ENCODE measurements around the gene SNRPD3. TPM values are rescaled to one million over a fixed set of nuclear protein-coding genes. Genes with fewer than 3 reads are reported as not detected.

SNRPD3 gene
- total RNA-seq, 1 experiment from 2014 or later = 144 TPM

DNA sequence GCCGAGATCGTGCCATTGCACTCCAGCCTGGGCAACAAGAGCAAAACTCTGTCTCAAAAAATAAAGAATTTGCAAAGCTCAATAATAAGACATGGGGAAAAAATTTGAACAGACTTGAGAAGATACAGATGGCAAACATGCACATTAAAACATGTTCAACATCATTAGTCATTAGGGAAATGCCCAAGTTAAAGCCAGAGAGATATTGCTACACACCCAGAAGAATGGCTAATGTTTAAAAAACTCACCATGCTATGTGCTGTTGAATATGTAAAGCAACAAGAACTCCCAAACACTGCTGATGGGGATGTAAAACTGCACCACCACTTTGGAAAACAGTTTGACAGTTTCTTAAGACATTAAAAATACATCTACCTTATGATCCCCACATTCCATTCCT is 24.5 kb downstream of the SNRPD3 start:
- no peak for DNase-seq (ENCODE audit: low read depth, low spot score)
- H3K9me2 ChIP-seq (ENCODE audit: insufficient read depth) = no peaks in the 10 kb centered on the region
- no TSS peak for BruUV-seq (replicated peaks)
- no peak overlapping the region for H3K4me2 ChIP-seq (ENCODE audit: low read length)
- peaks cover 4 to 7% of the 10 kb centered on the region in 2 experiments; a peak in 2 of 4 replicates for H3K36me3 ChIP-seq (ENCODE audit: control insufficient read depth in 1 of 2, insufficient read depth in 2 of 2, low read length in 2 of 2)
- ChIA-PET RAD21 (ENCODE audit: low non-redundant PET in 1 of 2, low total read pairs in 2 of 2, uncharacterized antibody in 2 of 2, unreplicated experiment in 2 of 2) (no interaction called here), POLR2A (no interaction called here), CTCF (no interaction called here)
- TF ChIP-seq YY1 (IDR thresholded peaks at IDR 0.05; ENCODE audit: extremely low read depth, insufficient replicate concordance, low read depth, low read length) (no peak), CEBPB (IDR thresholded peaks at IDR 0.05; ENCODE audit: low read depth) (no peak), RAD21 (IDR thresholded peaks at IDR 0.05; ENCODE audit: low read depth) (no peak), JUND (IDR thresholded peaks at IDR 0.05) (no peak), SRF (IDR thresholded peaks at IDR 0.05; ENCODE audit: low read depth) (no peak), CBX3 (IDR thresholded peaks at IDR 0.05; ENCODE audit: low read depth) (no peak), ELF1 (IDR thresholded peaks at IDR 0.05; ENCODE audit: borderline replicate concordance, low read depth) (no peak), SP1 (IDR thresholded peaks at IDR 0.05; ENCODE audit: low read depth) (no peak), SIN3A (IDR thresholded peaks at IDR 0.05; ENCODE audit: low read depth) (no peak), EGR1 (IDR thresholded peaks at IDR 0.05; ENCODE audit: low read depth) (no peak), ZNF274 (IDR thresholded peaks at IDR 0.05; ENCODE audit: low read depth, low read length) (no peak), TCF7L2 (IDR thresholded peaks at IDR 0.05; ENCODE audit: borderline replicate concordance, extremely low read depth, insufficient read depth, insufficient read length) (no peak), FOSL1 (IDR thresholded peaks at IDR 0.05; ENCODE audit: low read depth) (no peak), EZH2phosphoT487 (IDR thresholded peaks at IDR 0.05; ENCODE audit: borderline replicate concordance) (no peak)
- TF ChIP-seq, protein P1, sequence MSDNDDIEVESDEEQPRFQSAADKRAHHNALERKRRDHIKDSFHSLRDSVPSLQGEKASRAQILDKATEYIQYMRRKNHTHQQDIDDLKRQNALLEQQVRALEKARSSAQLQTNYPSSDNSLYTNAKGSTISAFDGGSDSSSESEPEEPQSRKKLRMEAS (IDR thresholded peaks at IDR 0.05) = no peak
- TF ChIP-seq, protein P2, sequence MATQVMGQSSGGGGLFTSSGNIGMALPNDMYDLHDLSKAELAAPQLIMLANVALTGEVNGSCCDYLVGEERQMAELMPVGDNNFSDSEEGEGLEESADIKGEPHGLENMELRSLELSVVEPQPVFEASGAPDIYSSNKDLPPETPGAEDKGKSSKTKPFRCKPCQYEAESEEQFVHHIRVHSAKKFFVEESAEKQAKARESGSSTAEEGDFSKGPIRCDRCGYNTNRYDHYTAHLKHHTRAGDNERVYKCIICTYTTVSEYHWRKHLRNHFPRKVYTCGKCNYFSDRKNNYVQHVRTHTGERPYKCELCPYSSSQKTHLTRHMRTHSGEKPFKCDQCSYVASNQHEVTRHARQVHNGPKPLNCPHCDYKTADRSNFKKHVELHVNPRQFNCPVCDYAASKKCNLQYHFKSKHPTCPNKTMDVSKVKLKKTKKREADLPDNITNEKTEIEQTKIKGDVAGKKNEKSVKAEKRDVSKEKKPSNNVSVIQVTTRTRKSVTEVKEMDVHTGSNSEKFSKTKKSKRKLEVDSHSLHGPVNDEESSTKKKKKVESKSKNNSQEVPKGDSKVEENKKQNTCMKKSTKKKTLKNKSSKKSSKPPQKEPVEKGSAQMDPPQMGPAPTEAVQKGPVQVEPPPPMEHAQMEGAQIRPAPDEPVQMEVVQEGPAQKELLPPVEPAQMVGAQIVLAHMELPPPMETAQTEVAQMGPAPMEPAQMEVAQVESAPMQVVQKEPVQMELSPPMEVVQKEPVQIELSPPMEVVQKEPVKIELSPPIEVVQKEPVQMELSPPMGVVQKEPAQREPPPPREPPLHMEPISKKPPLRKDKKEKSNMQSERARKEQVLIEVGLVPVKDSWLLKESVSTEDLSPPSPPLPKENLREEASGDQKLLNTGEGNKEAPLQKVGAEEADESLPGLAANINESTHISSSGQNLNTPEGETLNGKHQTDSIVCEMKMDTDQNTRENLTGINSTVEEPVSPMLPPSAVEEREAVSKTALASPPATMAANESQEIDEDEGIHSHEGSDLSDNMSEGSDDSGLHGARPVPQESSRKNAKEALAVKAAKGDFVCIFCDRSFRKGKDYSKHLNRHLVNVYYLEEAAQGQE (IDR thresholded peaks at IDR 0.05; ENCODE audit: low read depth) = no peak
- TF ChIP-seq, protein P3, sequence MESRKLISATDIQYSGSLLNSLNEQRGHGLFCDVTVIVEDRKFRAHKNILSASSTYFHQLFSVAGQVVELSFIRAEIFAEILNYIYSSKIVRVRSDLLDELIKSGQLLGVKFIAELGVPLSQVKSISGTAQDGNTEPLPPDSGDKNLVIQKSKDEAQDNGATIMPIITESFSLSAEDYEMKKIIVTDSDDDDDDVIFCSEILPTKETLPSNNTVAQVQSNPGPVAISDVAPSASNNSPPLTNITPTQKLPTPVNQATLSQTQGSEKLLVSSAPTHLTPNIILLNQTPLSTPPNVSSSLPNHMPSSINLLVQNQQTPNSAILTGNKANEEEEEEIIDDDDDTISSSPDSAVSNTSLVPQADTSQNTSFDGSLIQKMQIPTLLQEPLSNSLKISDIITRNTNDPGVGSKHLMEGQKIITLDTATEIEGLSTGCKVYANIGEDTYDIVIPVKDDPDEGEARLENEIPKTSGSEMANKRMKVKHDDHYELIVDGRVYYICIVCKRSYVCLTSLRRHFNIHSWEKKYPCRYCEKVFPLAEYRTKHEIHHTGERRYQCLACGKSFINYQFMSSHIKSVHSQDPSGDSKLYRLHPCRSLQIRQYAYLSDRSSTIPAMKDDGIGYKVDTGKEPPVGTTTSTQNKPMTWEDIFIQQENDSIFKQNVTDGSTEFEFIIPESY (IDR thresholded peaks at IDR 0.05; ENCODE audit: extremely low read depth, insufficient replicate concordance, low read length) = no peak
- intact Hi-C loops (cut with micrococcal nuclease) = no loop called here
- H2AFZ ChIP-seq (ENCODE audit: low read depth, low read length, poor library complexity, severe bottlenecking) = no peak overlapping the region
- no peak overlapping the region for H3K27ac ChIP-seq (ENCODE audit: low read depth, low read length)
- H3K9me3 ChIP-seq (ENCODE audit: control insufficient read depth in 1 of 2, insufficient read depth in 1 of 2, low read depth in 1 of 2, low read length in 2 of 2) = no peaks in the 10 kb centered on the region
- no peak for ATAC-seq
- no peak overlapping the region for H3K9ac ChIP-seq (ENCODE audit: low read length)
- H3K79me2 ChIP-seq (ENCODE audit: insufficient read depth, low read length) = no peaks in the 10 kb centered on the region
- no peak overlapping the region for H3K4me3 ChIP-seq (replicated peaks in 1 of 2; ENCODE audit: low read depth in 1 of 2, low read length in 2 of 2)
- no peaks in the 10 kb centered on the region for H3K27me3 ChIP-seq (ENCODE audit: insufficient read depth, low read length)
- H4K20me1 ChIP-seq (ENCODE audit: insufficient read depth) = no peaks in the 10 kb centered on the region
- H3K4me1 ChIP-seq (ENCODE audit: control insufficient read depth in 1 of 2, insufficient read depth in 2 of 2, low read length in 2 of 2) = no peaks in the 10 kb centered on the region
